GM21367 (cell line): ENCODE measurements around the gene VARS2.
"Not testable (repeated sequence)": the region's sequence is repeated elsewhere in the genome, so short reads cannot be mapped to it uniquely, and the experiment has no call there.

Experiments
- ATAC-seq: cut with Tn5 transposase; IDR thresholded peaks from one replicate; pipeline ENCODE4 v1.9.1; 2021; ENCODE audit not compliant: unreplicated experiment

The VARS2 gene

DNA sequence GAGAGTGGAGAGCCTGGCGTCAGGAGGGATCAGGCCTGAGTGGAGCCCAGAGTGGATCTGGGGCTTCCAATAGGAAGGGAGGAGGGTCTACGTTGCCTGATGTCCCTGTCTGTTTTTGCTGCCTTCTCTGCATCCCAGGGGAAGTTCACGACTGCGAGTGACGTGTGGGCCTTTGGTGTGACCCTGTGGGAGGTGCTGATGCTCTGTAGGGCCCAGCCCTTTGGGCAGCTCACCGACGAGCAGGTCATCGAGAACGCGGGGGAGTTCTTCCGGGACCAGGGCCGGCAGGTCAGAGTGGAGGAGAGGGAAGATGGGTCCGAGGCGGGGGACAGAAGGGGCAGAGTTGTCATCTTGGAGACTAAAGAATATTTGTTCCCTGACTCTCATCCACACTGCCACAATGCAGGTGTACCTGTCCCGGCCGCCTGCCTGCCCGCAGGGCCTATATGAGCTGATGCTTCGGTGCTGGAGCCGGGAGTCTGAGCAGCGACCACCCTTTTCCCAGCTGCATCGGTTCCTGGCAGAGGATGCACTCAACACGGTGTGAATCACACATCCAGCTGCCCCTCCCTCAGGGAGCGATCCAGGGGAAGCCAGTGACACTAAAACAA is 15.2 kb upstream of the VARS2 start:
- ATAC-seq: no peak

DNA sequence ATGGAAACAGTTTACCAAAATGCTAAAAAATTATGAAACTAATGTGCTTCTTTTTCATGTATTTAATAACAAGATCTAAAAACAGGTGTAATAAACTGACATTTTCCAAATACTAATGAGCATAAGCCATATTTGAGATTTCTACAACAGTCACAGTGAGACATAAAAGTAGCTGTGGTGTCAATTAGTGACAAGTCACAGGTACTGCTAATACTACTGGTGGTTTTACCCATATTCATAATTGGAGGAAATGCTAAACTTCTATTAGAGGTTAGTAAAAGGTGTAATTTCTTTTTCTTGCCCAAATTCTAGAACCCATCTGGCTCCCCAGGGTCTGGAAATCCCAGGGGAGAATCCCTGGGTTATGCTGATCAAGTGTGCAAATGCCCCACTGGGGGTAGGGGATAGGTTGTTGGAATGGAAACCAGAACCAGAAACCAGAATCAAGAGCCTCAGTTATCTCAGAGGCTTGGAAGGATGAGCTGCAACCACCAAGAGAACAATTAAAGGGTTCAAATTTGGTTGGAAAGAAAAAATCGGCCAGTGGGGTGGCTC is 13.1 kb upstream of the VARS2 start:
- ATAC-seq: no peak

DNA sequence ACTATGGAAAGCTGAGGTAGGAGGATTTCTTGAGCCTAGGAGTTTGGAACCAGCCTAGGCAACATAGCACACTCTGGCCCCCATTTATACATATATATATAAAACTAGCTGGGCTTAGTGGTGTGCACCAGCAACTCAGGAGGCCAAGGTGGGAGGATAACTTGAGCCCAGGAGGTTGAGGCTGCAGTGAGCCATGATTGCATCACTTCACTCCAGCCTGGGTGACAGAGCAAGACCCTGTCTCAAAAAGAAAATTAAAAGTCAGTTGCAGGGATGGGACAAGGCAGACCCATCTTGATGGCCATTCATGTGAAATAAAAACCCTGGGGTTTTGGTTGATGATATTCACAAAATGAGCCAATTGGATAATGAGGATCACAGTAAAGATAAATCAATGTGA is 12.6 kb upstream of the VARS2 start:
- no peak for ATAC-seq

DNA sequence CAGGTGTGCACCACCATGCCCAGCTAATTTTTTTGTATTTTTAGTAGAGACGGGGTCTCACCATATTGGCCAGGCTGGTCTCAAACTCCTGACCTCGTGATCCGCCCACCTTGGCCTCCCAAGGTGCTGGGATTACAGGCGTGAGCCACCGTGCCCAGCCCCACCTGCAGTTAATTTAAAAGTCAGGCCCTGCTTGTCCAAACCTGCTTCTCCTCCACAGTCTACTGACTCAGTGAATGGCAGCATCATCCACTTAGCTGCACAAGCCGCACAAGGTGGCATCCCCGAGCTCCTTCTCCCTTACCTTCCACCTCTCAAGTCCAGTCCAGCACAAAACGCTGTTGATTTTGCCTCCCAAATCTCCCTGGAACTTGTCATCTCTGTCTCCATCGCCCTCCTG is 11.8 kb upstream of the VARS2 start:
- ATAC-seq: not testable (repeated sequence)

DNA sequence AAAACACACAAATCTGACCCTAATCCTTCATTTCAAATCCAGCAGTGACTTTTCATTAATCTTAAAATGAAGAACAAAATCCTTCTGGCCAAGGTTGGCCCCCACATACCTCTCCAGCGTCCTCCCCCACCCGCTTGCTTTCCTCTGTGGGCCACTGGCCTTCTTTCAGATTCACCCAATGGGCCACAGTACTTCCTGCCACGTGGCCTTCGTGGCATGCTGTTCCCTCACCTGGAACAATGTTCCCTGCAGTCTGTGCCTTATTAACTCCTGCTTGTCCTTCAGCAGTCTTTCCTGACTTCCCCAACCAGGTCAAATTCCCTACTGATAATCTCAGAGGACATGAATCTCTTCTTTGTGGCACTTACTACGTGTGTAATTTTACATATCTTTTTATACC is 11.3 kb upstream of the VARS2 start:
- ATAC-seq: no peak

DNA sequence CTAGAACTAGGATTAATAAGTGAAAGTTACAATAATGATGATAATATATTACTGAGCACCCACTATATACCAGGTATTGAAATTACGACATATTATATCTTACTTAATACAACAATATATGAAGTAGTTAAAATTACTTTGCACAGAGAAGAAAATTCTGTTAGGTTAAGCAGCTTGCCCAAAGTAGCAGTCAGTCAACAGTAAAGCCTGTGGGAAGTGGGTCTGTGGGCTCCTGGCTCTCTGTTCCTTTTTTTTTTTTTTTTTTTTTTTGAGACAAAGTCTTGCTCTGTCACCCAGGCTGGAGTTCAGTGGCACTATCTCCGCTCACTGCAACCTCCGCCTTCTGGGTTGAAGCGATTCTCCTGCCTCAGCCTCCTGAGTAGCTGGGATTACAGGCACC is 10.8 kb upstream of the VARS2 start:
- ATAC-seq: no peak

DNA sequence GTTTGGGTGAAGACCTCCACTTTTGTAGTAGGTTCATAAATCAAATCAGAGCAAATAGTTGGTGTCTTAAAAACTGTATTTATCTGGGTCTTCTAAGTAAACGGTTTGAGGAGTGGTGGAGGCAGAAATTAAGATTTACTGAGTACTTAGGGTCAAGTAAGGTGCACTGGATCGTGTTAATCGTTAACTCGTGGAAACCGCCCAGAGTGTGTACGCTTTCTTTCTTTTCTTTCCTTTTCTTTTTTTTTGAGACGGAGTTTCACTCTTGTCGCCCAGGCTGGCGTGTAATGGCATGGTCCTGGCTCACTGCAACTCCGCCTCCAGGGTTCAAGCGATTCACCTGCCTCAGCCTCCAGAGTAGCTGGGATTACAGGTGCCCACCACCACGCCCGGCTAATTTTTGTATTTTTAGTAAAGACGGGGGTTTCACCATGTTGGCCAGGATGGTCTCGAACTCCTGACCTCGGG is 6.7 kb upstream of the VARS2 start:
- ATAC-seq: not testable (repeated sequence)

DNA sequence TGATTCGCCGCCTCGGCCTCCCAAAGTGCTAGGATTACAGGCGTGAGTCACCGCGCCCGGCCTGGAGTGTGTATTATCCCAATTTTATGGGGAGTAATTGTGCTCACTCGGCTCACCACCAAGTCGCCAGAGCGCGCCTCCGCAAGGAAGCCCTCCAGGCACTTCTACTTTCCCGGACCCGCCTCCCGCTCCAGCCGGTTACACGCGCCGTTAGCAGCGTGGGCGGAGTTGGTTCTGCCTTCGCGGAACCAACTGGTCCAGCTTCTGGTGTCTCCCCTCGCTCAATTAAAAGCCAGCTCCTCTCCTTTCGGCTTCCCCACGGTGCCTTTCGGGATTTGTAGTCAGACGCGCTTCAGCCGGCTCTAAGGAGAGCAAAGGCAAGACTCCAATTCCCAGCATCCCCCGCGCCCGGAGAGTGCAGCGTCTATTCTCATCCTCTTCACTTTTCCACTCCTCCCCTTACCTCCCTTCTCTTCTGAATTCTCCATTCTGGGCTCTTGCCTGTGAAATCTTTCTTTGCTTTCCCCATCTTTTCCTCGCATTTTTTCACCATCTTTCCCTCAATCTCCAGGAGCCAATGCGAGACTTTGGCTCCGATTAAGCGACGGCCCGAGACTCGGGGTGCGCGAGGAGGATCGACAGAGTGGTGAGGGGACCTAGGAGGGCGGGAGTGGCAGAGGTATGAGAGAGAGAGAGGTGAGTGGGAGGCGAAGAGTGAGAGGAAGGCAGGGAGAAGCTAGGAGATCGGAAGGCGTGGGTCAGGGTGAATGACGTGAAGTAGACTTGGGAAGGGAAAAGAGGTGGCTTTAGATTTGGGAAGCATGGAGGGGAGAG is 6.1 kb upstream of the VARS2 start, which contains the start of gene GTF2H4:
Gene GTF2H4, plus strand, starts transcription at position 450 of the 834 bp plus-strand sequence.
- peak; percentile 89 for ATAC-seq

DNA sequence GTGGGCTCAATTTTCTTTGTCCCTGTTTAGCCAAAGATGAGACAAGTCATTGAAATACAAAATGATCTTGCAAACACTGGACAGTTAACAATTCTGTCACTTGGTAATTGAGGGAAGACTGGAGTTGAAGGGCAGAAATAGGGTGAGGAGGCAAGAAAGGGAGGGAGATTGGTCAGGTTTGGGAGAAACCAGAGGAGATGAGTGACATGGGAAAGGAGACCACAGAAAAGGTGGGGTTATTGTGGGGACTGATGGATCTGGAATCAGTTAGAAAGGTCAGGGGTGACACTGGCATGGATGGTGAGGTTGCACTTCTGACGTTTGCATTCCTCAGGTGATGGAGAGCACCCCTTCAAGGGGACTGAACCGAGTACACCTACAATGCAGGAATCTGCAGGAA is 5.3 kb upstream of the VARS2 start:
- ATAC-seq: no peak

DNA sequence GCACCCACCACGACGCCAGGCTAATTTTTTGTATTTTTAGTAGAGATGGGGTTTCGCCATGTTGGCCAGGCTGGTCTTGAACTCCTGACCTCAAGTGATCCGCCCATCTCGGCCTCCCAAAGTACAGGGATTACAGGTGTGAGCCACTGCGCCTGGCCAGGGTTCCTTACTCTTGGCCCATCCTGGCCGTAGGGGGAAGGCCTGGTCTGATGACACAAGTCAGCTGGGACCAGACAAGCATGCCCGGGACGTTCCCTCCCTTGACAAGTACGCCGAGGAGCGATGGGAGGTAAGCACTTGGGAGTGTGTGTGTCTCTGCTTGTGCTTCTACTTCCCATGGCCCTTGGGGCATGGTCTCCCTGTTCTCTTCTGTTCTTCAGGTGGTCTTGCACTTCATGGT is 3.6 kb upstream of the VARS2 start:
- not testable (repeated sequence) for ATAC-seq

DNA sequence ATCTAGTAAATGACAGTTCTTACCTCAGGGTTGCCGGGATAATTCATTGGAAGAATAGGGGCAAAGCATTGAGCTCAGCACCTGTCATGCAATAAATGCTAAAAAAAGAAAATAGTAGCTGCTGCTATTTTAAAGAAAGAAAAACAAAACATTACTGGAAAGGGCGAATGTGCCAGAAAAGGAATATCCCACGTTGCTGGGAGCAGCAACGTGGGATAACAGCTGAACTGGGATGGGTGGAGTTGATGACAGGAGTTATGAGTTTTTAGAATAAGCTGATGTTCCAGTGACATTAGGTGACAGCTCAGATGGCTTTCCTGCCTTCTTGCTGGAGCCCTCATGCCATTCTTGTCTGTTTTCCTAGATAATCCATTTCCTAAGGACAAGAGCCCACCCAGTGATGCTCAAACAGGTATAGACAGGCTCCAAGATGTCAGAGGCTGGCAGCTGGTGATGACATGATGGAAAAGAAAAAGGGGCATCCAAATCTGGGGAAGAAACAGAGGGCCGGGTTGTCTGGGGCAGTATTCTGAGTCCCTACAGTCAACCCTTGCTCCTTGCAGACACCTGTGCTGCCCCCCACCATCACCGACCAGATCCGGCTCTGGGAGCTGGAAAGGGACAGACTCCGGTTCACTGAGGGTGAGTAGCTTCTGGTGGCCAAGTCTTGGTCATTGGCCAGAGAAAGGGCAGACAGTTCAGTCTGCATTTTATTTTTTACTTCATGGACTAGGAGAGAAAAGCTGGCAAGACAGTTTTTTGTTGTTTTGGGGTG is 1.1 kb upstream of the VARS2 start:
- ATAC-seq: no peak

DNA sequence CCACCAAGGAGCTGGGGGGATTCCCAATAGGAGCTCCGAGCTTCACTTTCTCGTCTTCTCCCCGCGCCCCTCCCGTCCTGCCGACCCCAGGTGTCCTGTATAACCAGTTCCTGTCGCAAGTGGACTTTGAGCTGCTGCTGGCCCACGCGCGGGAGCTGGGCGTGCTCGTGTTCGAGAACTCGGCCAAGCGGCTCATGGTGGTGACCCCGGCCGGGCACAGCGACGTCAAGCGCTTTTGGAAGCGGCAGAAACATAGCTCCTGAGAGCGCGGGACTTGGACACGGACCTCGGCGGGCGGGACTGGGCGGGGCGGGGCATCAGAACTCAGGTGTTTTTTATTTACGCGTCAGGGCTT is 340 bp upstream of the VARS2 start:
- ATAC-seq: peak; percentile 5

DNA sequence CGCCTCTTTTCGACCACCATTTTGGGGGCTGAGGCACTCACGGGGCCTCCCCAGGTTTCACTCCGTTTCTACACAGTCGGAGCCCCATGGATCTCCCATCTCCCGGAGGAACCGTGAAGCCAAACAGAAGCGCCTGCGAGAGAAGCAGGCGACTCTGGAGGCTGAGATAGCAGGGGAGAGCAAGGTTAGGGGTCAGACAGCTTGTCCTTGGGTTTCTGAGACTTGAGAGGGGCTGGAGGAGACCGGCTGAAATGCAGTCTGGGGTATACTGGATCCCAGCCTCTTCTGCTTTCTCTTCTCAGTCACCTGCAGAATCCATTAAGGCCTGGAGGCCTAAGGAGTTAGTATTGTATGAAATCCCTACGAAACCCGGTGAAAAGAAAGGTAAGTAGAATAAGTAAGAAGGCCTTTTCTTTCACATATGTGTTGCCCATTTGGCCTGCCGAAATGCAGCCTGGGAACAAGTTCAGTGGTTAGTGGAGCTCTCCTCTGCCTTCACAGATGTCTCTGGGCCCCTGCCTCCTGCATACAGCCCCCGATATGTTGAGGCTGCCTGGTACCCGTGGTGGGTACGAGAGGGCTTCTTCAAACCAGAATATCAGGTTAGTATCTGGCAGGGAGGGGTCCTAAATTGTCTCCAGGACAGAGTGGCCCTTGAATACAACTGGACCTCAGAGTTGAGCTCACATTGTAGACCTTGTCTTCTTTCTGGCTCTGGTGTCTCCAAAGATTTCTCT is 984 bp downstream of the VARS2 start:
- no peak for ATAC-seq

DNA sequence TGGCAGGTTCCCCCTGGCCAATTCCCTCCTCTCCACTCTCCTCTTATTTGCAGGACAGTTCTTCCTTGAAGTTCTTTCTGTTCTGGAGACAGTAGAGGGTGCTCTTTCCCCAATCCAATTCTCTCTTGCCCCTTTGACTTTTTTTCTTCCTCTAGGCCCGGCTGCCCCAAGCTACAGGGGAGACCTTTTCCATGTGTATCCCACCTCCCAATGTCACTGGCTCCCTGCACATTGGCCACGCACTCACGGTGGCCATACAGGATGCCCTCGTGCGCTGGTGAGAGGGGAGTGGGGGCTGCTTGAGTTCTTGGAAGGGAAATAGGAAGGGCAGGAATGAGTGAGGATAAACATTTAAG is 1.5 kb downstream of the VARS2 start:
- ATAC-seq: no peak

DNA sequence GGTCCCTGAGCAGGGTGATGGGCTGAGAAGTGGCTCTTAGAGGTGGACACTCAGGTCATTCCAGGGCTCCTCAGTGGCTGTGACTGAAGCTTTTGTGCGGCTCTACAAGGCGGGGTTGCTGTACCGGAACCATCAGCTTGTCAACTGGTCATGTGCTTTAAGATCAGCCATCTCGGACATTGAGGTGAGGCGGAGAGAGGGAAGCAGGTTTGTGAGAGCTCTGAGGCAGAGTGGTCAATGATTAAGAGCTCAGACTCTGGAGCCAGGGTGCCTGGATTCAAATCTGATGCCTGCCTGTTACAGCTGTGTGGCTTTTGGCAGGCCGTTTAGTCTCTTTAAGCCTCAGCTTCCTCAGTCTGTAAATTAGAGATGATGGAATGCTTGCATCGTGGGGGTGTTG is 3.0 kb downstream of the VARS2 start:
- ATAC-seq: no peak

DNA sequence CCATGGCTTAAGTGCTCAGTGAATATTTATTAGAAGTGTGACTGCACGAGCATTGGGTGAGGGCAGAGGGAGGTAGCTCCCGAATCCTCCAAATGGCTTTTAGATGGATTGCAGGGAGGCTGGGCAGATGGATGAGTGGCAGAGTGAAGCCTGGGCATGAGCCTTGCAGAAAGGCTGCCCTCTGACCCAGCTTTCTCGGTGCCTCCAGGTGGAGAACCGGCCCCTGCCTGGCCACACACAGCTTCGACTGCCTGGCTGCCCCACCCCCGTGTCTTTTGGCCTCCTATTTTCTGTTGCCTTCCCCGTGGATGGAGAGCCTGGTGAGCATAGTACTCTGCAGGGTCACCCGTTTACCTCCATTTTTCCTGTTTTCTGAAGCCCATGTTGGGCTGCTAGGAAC is 3.4 kb downstream of the VARS2 start:
- no peak for ATAC-seq

DNA sequence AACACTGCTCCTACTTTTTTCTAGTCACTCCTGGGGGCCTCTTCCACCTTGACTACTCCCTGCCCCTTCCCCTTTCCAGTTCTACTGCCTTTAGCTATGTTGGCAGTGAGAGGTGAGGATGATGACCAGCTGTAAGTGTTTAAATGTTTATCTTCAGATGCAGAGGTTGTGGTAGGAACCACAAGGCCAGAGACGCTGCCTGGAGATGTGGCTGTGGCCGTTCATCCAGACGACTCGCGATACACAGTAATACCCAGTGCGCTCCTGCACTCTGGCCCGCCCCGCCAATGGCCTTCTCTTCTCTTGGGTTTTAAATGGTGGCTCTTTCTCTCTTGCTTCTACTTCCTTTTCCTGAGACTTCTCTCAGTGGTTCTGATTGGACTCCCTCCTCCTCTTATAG is 4.6 kb downstream of the VARS2 start:
- ATAC-seq: no peak

DNA sequence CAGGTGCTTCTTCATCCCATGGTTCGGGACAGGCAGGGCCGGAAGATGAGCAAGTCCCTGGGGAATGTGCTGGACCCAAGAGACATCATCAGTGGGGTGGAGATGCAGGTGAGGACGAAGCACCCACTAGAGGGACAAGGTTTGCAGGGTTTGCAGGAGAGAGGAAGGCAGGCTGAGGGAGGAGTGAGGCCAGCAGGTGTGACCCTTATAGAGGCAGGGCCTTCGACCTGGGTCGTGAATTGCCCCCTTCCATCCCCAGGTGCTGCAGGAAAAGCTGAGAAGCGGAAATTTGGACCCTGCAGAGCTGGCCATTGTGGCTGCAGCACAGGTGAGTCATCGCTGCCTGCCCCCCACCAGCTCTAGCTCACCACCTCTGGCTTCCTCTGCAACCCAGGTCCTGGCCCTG is 8.4 kb downstream of the VARS2 start:
- ATAC-seq: no peak

DNA sequence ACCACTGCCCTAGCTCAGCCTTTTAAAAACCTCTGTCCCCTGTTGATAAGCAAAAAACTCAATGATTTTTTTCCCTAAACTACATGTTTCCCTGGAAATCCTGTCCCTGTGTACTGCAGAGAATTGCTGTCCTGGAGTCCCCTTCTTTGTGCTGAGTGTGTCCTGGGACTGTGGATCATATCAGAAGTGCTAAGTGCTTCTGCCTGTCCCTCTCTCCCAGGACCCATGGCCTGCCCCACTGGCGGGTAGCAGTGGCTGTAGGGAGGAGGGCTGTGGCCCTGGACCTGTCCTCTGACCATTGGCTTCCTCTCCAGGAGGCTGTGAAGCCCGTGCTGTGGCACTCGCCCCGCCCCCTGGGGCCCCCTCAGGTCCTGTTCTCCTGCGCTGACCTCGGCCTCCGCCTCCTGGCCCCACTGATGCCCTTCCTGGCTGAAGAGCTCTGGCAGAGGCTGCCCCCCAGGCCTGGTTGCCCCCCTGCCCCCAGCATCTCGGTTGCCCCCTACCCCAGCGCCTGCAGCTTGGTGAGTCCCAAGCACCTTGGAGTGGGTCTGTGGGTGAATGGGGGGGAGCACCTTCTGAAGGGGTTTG is 10.1 kb downstream of the VARS2 start:
- not testable (repeated sequence) for ATAC-seq

DNA sequence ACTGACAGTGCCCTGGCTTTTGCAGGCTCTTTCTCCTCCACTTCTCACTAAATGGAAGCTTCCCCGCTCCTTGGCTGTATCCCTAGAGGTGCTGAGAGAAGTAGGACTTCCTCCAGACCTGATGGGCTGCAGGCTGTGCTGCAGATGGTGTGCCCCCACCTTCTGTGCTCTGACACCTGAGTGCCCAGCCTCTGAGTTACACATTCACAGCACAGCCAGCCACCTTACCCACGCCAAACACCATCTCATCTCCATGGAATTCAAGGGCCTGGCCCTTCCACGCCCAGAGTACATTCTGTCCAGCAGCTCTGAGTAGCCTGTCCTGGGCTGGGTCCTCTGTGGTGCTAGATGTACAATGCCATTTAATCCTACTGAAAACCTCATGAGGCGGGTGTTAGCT is 12.6 kb downstream of the VARS2 start:
- ATAC-seq: no peak

DNA sequence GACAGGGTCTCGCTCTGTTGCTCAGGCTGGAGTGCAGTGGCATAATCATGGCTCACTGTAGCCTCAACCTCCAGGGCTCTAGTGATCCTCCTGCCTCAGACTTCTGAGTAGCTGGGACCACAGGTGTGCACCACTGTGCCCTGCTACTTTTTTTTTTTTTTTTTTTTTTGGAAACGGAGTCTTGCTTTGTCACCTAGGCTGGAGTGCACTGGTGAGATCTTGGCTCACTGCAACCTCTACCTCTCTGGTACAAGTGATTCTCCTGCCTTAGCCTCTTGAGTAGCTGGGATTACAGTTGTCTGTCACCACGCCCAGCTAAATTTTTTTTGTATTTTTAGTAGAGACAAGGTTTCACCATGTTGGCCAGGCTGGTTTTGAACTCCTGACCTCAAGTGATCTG is 13.0 kb downstream of the VARS2 start:
- ATAC-seq: not testable (repeated sequence)
